HepG2 (cell line): ENCODE data around the gene NDE1. TPM values are rescaled to one million over a fixed set of nuclear protein-coding genes. Genes with fewer than 3 reads are reported as not detected.

Source experiments
- ATAC-seq: fragments of 200-7000 bp; cut with Tn5 transposase; 3 replicates; pipeline ENCODE4 v1.9.1; 2020; ENCODE audit warnings: mild to moderate bottlenecking, moderate library complexity
- BruUV-seq: library from RNA; stranded (reverse); fragments of 400-500 nt; replicated peaks from 2 replicates; lab custom pipeline; 2021; lab: Mats Ljungman, UMichigan
- CTCF ChIA-PET: fragments of 300-600 bp; formaldehyde crosslinking; extraction: SDS; loops from one replicate; lab custom pipeline; 2021; ENCODE audit warnings: low total read pairs, inconsistent platforms, low intra/inter-chr PET ratio; lab: Yijun Ruan, JAX
- POLR2A ChIA-PET: fragments of 350-600 bp; sonication (Branson Sonifier 250); formaldehyde crosslinking; loops from one replicate; lab custom pipeline; 2020; ENCODE audit warnings: antibody characterized with exemption, inconsistent platforms; lab: Yijun Ruan, JAX
- DNase-seq: peaks from one replicate; pipeline ENCODE4 v3.0.0-alpha.2; 2015; ENCODE audit warnings: low spot score
- FAIRE-seq: peaks from 3 replicates; lab custom pipeline; 2011; peaks lifted over from hg19 to GRCh38; lab: Jason Lieb, UNC
- H2AFZ ChIP-seq: one replicate; pipeline ENCODE4 v1.6.1; 2011; ENCODE audit warnings: low read length, inconsistent platforms
- H3K27ac ChIP-seq: fragments of 300-600 bp; 3 replicates; pipeline ENCODE4 v1.8.0; 2011; ENCODE audit warnings: mixed run types, mild to moderate bottlenecking, mixed read lengths, low read length, inconsistent platforms; ENCODE audit not compliant: insufficient read depth; ENCODE audit errors: extremely low read length
- H3K27me3 ChIP-seq, 2 experiments: fragments of 200-600 bp in 1 of 2; 2 replicates in 1 of 2; 3 replicates in 1 of 2; pipeline versions ENCODE4 v1.6.0 to v1.8.0; 2011; ENCODE audit warnings: low read length in 2 of 2, mild to moderate bottlenecking in 2 of 2, moderate library complexity in 2 of 2, inconsistent platforms in 1 of 2; ENCODE audit not compliant: insufficient read depth in 2 of 2, control insufficient read depth in 1 of 2
- H3K36me3 ChIP-seq, 2 experiments: fragments of 200-600 bp in 1 of 2; replicated peaks in 1 of 2; 2 replicates in 1 of 2; 3 replicates in 1 of 2; pipeline versions ENCODE4 v1.5.1 to v1.8.0; 2011; ENCODE audit warnings: low read length in 2 of 2, inconsistent platforms in 1 of 2; ENCODE audit not compliant: insufficient read depth in 2 of 2, control insufficient read depth in 1 of 2
- H3K4me1 ChIP-seq: 2 replicates; pipeline ENCODE4 v1.5.1; 2012; ENCODE audit warnings: low read length, inconsistent platforms; ENCODE audit not compliant: insufficient read depth
- H3K4me2 ChIP-seq: 2 replicates; pipeline ENCODE4 v1.6.0; 2011; ENCODE audit warnings: low read depth, low read length, inconsistent platforms
- H3K4me3 ChIP-seq, 3 experiments: fragments of 200-600 bp in 1 of 3; sonication (generic), shearing (Covaris generic) in 1 of 3; replicated peaks in 1 of 3; 2 replicates each; pipeline ENCODE4 v1.5.1; 2011 to 2016; ENCODE audit warnings: low read length in 3 of 3, inconsistent platforms in 2 of 3, low read depth in 2 of 3, mild to moderate bottlenecking in 2 of 3, control low read depth in 1 of 3, mixed read lengths in 1 of 3; ENCODE audit not compliant: insufficient read depth in 1 of 3
- H3K79me2 ChIP-seq: one replicate; pipeline ENCODE4 v1.6.1; 2011; ENCODE audit warnings: low read length, inconsistent platforms; ENCODE audit not compliant: insufficient read depth
- H3K9ac ChIP-seq: 2 replicates; pipeline ENCODE4 v1.6.0; 2011; ENCODE audit warnings: mild to moderate bottlenecking, low read depth, low read length, inconsistent platforms; ENCODE audit not compliant: insufficient read depth
- H3K9me3 ChIP-seq: 2 replicates; pipeline ENCODE4 v1.5.1; 2012; ENCODE audit warnings: mild to moderate bottlenecking, low read length
- H4K20me1 ChIP-seq: 2 replicates; pipeline ENCODE4 v1.6.0; 2011; ENCODE audit warnings: inconsistent platforms, mild to moderate bottlenecking, low read length, moderate library complexity; ENCODE audit not compliant: insufficient read depth
- EZH2 ChIP-seq: conservative IDR thresholded peaks from 2 replicates; pipeline ENCODE4 v1.6.1; 2012; ENCODE audit warnings: mild to moderate bottlenecking, low read depth, low read length, moderate library complexity
- HNF4A ChIP-seq: sonication (generic); formaldehyde crosslinking; IDR thresholded peaks from 2 replicates; pipeline ENCODE4 v1.4.0; 2020; ENCODE audit warnings: missing genetic modification reagents
- KDM2A ChIP-seq: sonication (generic); formaldehyde crosslinking; IDR thresholded peaks from 2 replicates; pipeline ENCODE4 v1.4.0; 2020; ENCODE audit warnings: low read depth, missing genetic modification reagents, borderline replicate concordance
- MTA3 ChIP-seq: sonication (generic); formaldehyde crosslinking; IDR thresholded peaks from 2 replicates; pipeline ENCODE4 v1.4.0; 2020; ENCODE audit warnings: missing genetic modification reagents
- PLRG1 ChIP-seq: fragments of 450-650 bp; conservative IDR thresholded peaks from 2 replicates; pipeline ENCODE4 v1.6.1; 2016
- SOX5 ChIP-seq: IDR thresholded peaks from 2 replicates; pipeline ENCODE4 v1.6.1; 2016; ENCODE audit warnings: borderline replicate concordance
- TAF15 ChIP-seq: fragments of 200-400 bp; formaldehyde crosslinking; IDR thresholded peaks from one replicate; pipeline ENCODE4 v1.6.1; 2018; ENCODE audit warnings: mild to moderate bottlenecking, low read depth, low read length; ENCODE audit not compliant: poor library complexity, severe bottlenecking
- ZNF292 ChIP-seq: sonication (generic); formaldehyde crosslinking; IDR thresholded peaks from 2 replicates; pipeline ENCODE4 v1.8.1; 2022; ENCODE audit warnings: mild to moderate bottlenecking, low read depth, missing genetic modification reagents, borderline replicate concordance
- ZNF296 ChIP-seq: sonication (generic); formaldehyde crosslinking; conservative IDR thresholded peaks from 2 replicates; pipeline ENCODE4 v1.5.0; 2020; ENCODE audit warnings: mild to moderate bottlenecking, missing genetic modification reagents
- ZNF331 ChIP-seq: sonication (generic); formaldehyde crosslinking; IDR thresholded peaks from 2 replicates; pipeline ENCODE4 v1.4.0; 2020; ENCODE audit warnings: missing genetic modification reagents
- ZNF543 ChIP-seq: sonication (generic); formaldehyde crosslinking; IDR thresholded peaks from 2 replicates; pipeline ENCODE4 v1.4.0; 2020; ENCODE audit warnings: mild to moderate bottlenecking, missing genetic modification reagents
- ZNF550 ChIP-seq: sonication (generic); formaldehyde crosslinking; IDR thresholded peaks from 2 replicates; pipeline ENCODE4 v1.4.0; 2020; ENCODE audit warnings: mild to moderate bottlenecking, missing genetic modification reagents, borderline replicate concordance
- ZNF598 ChIP-seq: sonication (generic); formaldehyde crosslinking; IDR thresholded peaks from 2 replicates; pipeline ENCODE4 v1.5.1; 2020; ENCODE audit warnings: mild to moderate bottlenecking, missing genetic modification reagents, borderline replicate concordance
- ZNF614 ChIP-seq: IDR thresholded peaks from 2 replicates; pipeline ENCODE4 v1.6.1; 2018; ENCODE audit warnings: missing biosample characterization, missing genetic modification reagents, inconsistent platforms, borderline replicate concordance
- ZNF816 ChIP-seq: sonication (generic); formaldehyde crosslinking; IDR thresholded peaks from 2 replicates; pipeline ENCODE4 v1.8.0; 2022; ENCODE audit warnings: missing genetic modification reagents, mild to moderate bottlenecking, borderline replicate concordance
- ZSCAN22 ChIP-seq: sonication (generic); formaldehyde crosslinking; IDR thresholded peaks from 2 replicates; pipeline ENCODE4 v1.4.0; 2020; ENCODE audit warnings: mild to moderate bottlenecking, missing genetic modification reagents
- WGBS: methylation state at CpG from one replicate; pipeline ENCODE4 v1.1.6; 2017; ENCODE audit warnings: low lambda C conversion rate; 5-methylcytosine and 5-hydroxymethylcytosine counted together
- in situ Hi-C: cut with HindIII; loops from 2 replicates; pipeline ENCODE4 v1.10.0; 2017; ENCODE audit warnings: low pct_unique_long_range_greater_than_20kb; ENCODE audit not compliant: extremely low pct_ligation_motif_present
- intact Hi-C: fragments of 100-400 bp; cut with micrococcal nuclease; formaldehyde crosslinking; loops from one replicate; pipeline ENCODE4 v1.10.0; 2022; ENCODE audit not compliant: unreplicated experiment
- polyA plus RNA-seq, 8 experiments: library from polyadenylated mRNA; depleted of rRNA in 3 of 8; stranded (reverse) in 7 of 8; unstranded in 1 of 8; fragments of >200 nt; fragmentation: Illumina TruSeq in 4 of 8; extraction: Trizol in 4 of 8; gene quantifications; 2 replicates each; pipeline versions ENCODE4 v1.2.1 to v1.2.3, GENCODE V29; 2011 to 2016; ENCODE audit warnings: low read depth in 4 of 8, missing spikeins in 1 of 8, mixed read lengths in 1 of 8; ENCODE audit not compliant: insufficient read depth in 1 of 8
- total RNA-seq, 5 experiments: library from RNA; depleted of rRNA; stranded (reverse); fragments of >200 nt; fragmentation: Illumina TruSeq; extraction: Trizol; gene quantifications; 2 replicates each; pipeline ENCODE4 v1.2.3, GENCODE V29; 2016; ENCODE audit warnings: low read depth in 1 of 5
- TF ChIP-seq, protein P1 (sequence below): sonication (generic); formaldehyde crosslinking; IDR thresholded peaks from 2 replicates; pipeline ENCODE4 v1.5.1; 2020; ENCODE audit warnings: missing genetic modification reagents, mild to moderate bottlenecking, borderline replicate concordance
- TF ChIP-seq, protein P2 (sequence below): sonication (generic); formaldehyde crosslinking; IDR thresholded peaks from 2 replicates; pipeline ENCODE4 v1.5.0; 2020; ENCODE audit warnings: missing genetic modification reagents

NDE1 gene
- total and polyA plus RNA-seq, 2 of the 13 experiments (the other 11 are each of a cell fraction or from before 2014, with no cell fraction given), result 40.9 to 72.5 TPM

DNA sequence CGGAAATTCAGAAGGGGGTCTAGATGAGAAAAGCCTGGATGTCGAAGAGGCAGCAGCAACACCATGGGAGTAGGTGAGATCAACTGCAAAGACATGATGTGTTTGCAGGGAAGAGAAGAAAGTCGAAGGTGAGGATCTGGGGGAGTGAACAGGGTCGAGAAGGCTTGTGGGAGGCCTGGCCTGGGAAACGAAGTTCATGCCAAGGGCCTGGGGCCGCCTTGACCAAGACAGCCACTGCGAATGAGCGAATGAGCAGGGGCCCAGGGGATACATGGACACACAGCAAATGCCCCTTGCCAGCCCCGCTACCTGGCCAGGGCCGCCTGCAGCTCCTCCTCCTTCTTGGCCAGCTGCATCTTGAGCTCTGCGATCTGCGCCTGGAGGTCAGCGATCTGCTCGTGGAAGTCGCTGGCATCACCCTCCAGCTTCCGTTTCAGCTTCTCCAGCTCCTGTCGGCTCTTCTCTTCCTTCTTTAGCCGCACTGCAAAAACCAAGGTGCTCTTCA lies 87.1 kb downstream of the NDE1 start:
- no peaks in the 10 kb centered on the region for H3K9me3 ChIP-seq
- in situ Hi-C loops, result no loop called here
- no peak overlapping the region for H3K4me3 ChIP-seq
- no peak overlapping the region for H2AFZ ChIP-seq
- FAIRE-seq (no peak), ATAC-seq (no peak), DNase-seq (no peak)
- CTCF ChIA-PET, result no interaction called here
- intact Hi-C loops, result no loop called here
- H3K79me2 ChIP-seq, result no peaks in the 10 kb centered on the region
- H3K27me3 ChIP-seq, result peaks cover 9 to 33% of the 10 kb centered on the region in 2 experiments; a peak in 4 of 5 replicates
- no TSS peak for BruUV-seq
- TF ChIP-seq ZNF543 (CRISPR knock-in tag) (no peak), PLRG1 (no peak), SOX5 (no peak), ZNF816 (no peak), MTA3 (CRISPR knock-in tag) (no peak), ZNF292 (CRISPR knock-in tag) (no peak), HNF4A (CRISPR knock-in tag) (no peak), KDM2A (no peak), ZNF598 (no peak), TAF15 (no peak), ZNF614 (no peak), ZNF550 (CRISPR knock-in tag) (no peak), EZH2 (no peak), ZNF296 (CRISPR knock-in tag) (no peak), ZNF331 (CRISPR knock-in tag) (no peak), ZSCAN22 (CRISPR knock-in tag) (no peak)
- TF ChIP-seq, protein P1, sequence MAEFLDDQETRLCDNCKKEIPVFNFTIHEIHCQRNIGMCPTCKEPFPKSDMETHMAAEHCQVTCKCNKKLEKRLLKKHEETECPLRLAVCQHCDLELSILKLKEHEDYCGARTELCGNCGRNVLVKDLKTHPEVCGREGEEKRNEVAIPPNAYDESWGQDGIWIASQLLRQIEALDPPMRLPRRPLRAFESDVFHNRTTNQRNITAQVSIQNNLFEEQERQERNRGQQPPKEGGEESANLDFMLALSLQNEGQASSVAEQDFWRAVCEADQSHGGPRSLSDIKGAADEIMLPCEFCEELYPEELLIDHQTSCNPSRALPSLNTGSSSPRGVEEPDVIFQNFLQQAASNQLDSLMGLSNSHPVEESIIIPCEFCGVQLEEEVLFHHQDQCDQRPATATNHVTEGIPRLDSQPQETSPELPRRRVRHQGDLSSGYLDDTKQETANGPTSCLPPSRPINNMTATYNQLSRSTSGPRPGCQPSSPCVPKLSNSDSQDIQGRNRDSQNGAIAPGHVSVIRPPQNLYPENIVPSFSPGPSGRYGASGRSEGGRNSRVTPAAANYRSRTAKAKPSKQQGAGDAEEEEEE (CRISPR knock-in tag), result no peak
- TF ChIP-seq, protein P2, sequence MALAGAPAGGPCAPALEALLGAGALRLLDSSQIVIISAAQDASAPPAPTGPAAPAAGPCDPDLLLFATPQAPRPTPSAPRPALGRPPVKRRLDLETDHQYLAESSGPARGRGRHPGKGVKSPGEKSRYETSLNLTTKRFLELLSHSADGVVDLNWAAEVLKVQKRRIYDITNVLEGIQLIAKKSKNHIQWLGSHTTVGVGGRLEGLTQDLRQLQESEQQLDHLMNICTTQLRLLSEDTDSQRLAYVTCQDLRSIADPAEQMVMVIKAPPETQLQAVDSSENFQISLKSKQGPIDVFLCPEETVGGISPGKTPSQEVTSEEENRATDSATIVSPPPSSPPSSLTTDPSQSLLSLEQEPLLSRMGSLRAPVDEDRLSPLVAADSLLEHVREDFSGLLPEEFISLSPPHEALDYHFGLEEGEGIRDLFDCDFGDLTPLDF (CRISPR knock-in tag), result no peak
- no peak overlapping the region for H3K27ac ChIP-seq
- no peaks in the 10 kb centered on the region for H3K4me1 ChIP-seq
- no peak overlapping the region for H3K9ac ChIP-seq
- no peak overlapping the region for H3K4me2 ChIP-seq
- WGBS, result 50% methylated on average over 18 of the region's 18 CpGs
- H3K36me3 ChIP-seq, result no peaks in the 10 kb centered on the region
- H4K20me1 ChIP-seq, result no peaks in the 10 kb centered on the region
- POLR2A ChIA-PET, result no interaction called here
